KOPT-K1 (cell line): ENCODE measurements around the gene P3H2.
"Not testable (repeated sequence)": the region's sequence is repeated elsewhere in the genome, so short reads cannot be mapped to it uniquely, and the experiment has no call there.

Experiments used
- H3K27ac ChIP-seq: fragments of 200-600 bp; sonication (generic); 2 replicates; pipeline ENCODE4 v1.5.1; 2016; ENCODE audit warnings: antibody characterized with exemption, mild to moderate bottlenecking, low read depth, low read length; ENCODE audit not compliant: poor library complexity, severe bottlenecking
- H3K36me3 ChIP-seq: fragments of 200-600 bp; sonication (generic); 2 replicates; pipeline ENCODE4 v1.5.1; 2017; ENCODE audit warnings: antibody characterized with exemption, mild to moderate bottlenecking, low read length, moderate library complexity; ENCODE audit not compliant: insufficient read depth
- H3K9me3 ChIP-seq: fragments of 200-600 bp; sonication (generic); 2 replicates; pipeline ENCODE4 v1.5.1; 2017; ENCODE audit warnings: antibody characterized with exemption, low read length, mild to moderate bottlenecking; ENCODE audit not compliant: insufficient read depth, poor library complexity, severe bottlenecking

P3H2 gene

GRCh38 chr3:190081389-190081788, 39.3 kb downstream of the P3H2 start:
- Histone ChIP-seq H3K27ac (no peak overlapping the region), H3K9me3 (no peaks in the 10 kb centered on the region), H3K36me3 (no peaks in the 10 kb centered on the region)

GRCh38 chr3:190079173-190079572, 41.5 kb downstream of the P3H2 start:
- H3K9me3 ChIP-seq, result not testable (repeated sequence)

DNA sequence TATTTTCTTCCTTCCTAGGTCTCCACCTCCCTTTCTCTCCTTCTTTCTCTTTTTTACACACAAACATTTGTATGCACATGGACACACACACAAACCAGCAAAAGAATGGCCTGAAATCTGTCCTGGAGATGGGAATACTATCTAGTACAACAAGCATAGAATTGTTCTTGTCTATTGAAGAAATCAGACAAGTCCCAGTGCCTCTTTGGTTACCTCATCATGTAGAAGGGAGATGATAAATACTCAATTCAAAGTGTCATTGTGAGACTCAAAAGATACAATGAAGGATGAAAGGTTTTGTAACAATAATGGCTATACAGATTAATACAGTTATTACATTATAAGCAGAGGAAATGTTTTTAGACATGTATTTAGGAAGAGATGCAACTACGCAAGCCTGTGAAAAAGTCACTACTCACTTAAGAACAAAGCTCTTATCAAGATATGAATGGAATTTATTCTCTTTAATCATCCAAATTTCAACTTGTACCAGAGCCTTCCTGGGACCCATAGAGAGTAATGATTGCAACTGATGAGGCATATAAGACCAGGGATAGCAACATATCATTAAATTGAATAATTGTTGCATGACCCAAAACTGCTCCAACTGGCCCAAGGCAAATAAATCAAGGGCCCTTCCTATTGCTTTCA, 43.2 kb downstream of the P3H2 start:
- H3K27ac ChIP-seq, result no peak overlapping the region
- no peaks in the 10 kb centered on the region for H3K9me3 ChIP-seq
- H3K36me3 ChIP-seq, result no peaks in the 10 kb centered on the region

More at GRCh38 chr3:190079173-190079572, 41.5 kb downstream of the P3H2 start:
- H3K27ac ChIP-seq, H3K36me3 ChIP-seq: not testable (repeated sequence)

GRCh38 chr3:190076601-190077394, 43.9 kb downstream of the P3H2 start:
- H3K27ac ChIP-seq, result no peak overlapping the region
- no peaks in the 10 kb centered on the region for H3K36me3 ChIP-seq

DNA sequence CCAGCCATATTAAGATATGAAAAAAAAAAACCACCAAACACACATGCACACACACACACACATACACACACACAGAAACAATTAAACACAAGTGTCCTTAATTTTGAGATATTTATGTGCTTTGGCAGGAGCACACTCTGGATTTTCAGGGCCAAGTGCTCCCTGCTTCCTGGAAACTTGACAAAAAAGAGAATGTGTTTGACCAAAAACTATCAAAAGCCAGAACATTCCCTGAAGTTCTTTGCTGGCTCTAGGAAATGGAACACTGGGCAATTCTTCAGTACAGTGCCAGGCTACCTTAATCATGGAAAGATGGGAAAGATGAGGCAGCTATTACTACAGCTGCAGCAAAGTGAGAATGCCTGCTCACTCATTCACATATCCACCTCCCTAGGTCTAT, 44.6 kb downstream of the P3H2 start:
- H3K27ac ChIP-seq, result no peak overlapping the region
- H3K36me3 ChIP-seq, result no peaks in the 10 kb centered on the region
- no peaks in the 10 kb centered on the region for H3K9me3 ChIP-seq

More at GRCh38 chr3:190076601-190077394, 43.9 kb downstream of the P3H2 start:
- no peaks in the 10 kb centered on the region for H3K9me3 ChIP-seq

DNA sequence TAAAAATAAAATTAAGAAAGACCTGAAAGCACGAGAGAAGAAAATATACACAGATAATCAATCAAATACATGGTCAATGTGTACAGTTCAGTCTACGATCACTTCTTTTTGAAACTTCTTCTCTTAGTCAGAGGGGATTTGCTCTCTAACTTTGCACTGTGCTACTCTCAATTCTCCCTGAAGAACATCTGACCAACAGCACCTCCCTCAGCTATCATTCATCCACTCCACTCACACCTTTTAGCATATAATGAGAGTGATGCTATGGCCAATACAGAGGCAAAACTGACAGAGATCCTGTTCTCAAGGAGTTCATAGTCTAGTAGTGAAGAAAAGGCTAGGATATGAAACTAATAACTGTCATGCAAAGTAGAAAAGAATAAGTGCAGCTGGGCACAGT, 45.9 kb downstream of the P3H2 start:
- no peaks in the 10 kb centered on the region for H3K36me3 ChIP-seq
- H3K9me3 ChIP-seq, result no peaks in the 10 kb centered on the region
- H3K27ac ChIP-seq, result no peak overlapping the region

GRCh38 chr3:190073264-190074008, 47.3 kb downstream of the P3H2 start:
- Histone ChIP-seq H3K36me3 (no peaks in the 10 kb centered on the region), H3K9me3 (no peaks in the 10 kb centered on the region), H3K27ac (no peak overlapping the region)

DNA sequence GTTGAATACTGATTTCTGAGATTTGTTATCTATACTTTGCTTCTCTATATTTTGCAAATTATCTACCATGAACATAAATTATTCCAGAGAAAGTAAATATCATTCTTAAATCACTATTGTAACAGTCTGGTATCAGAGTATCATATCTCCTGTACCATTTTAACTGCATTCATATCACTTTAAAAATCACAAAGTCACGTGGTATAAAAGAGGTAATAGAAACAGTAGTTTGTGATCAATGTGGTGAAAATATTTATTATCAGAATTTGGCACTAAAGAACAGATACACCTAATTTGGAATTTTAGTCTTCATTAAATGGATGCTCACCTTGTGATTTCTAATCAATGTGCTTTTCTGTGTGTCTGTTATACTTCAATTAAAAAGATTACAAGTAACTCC, 47.8 kb downstream of the P3H2 start:
- Histone ChIP-seq H3K36me3 (no peaks in the 10 kb centered on the region), H3K9me3 (no peaks in the 10 kb centered on the region), H3K27ac (no peak overlapping the region)

DNA sequence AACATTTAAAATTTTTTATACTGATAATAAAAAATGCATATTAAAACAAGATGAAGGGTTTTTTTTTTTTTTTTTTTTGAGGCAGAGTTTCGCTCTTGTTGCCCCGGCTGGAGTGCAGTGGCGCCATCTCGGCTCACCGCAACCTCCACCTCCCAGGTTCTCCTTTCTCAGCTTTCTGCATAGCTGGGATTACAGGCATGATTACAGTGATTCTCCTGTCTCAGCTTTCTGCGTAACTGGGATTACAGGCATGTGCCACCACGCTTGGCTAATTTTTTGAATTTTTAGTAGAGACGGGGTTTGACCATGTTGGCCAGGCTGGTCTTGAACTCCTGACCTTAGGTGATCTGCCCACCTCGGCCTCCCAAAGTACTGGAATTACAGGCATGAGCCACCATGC, 48.8 kb downstream of the P3H2 start:
- H3K9me3 ChIP-seq, H3K27ac ChIP-seq, H3K36me3 ChIP-seq: not testable (repeated sequence)

- Histone ChIP-seq H3K9me3 (no peaks in the 10 kb centered on the region), H3K36me3 (no peaks in the 10 kb centered on the region), H3K27ac (no peak overlapping the region)
These were observed 49.9 kb downstream of the P3H2 start for GRCh38 chr3:190070622-190071347.

- Histone ChIP-seq H3K36me3 (no peaks in the 10 kb centered on the region), H3K27ac (no peak overlapping the region), H3K9me3 (no peaks in the 10 kb centered on the region)
These were observed 55.5 kb downstream of the P3H2 start for GRCh38 chr3:190065204-190065603.

DNA sequence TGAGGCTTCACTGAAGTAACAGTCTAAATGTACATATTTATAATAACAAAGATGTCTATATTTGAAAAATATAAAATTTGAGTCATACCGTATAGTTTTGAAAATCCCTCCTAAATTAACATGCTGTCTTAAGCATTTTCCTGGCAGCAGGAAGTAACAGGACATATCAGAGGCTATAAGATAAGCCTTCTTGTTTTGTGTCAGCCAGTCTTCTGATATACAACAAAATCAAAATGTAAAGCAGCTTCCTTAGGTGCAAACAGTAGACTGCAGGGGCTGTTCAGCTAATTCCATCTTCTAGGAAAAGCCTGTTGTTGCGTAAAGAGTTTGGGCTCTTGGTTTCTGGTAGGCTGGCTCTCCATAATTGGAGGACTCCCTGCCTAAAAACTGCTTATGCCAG, 56.0 kb downstream of the P3H2 start:
- H3K9me3 ChIP-seq, result no peaks in the 10 kb centered on the region
- no peaks in the 10 kb centered on the region for H3K36me3 ChIP-seq
- no peak overlapping the region for H3K27ac ChIP-seq

- Histone ChIP-seq H3K27ac (no peak overlapping the region), H3K9me3 (no peaks in the 10 kb centered on the region), H3K36me3 (no peaks in the 10 kb centered on the region)
These were observed 56.6 kb downstream of the P3H2 start for GRCh38 chr3:190064112-190064511.

- Histone ChIP-seq H3K9me3 (no peaks in the 10 kb centered on the region), H3K36me3 (no peaks in the 10 kb centered on the region), H3K27ac (no peak overlapping the region)
These were observed 57.2 kb downstream of the P3H2 start for GRCh38 chr3:190063490-190063889.
